Measurements from ENCODE around the gene DIP2C.

DNA sequence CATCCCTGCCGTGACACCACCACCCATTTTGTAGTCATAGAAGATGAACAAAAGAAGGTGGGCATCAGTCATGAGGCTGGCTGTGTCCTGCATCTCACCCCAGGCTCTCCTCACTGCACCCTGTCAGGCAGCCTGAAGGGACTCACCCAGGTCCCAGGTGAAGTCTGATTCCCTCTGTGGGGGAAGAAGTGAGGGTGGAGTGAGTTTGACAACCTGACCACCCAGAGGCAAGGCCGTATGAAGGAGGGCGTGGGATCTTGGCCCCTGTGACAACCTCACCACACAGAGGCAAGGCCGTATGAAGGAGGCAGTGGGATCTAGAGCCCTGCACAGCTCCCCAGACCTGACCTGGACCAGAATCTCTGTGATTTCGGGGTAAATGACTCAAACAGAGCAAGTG is 152.5 kb downstream of the DIP2C start:
- TF ChIP-seq, protein P1, sequence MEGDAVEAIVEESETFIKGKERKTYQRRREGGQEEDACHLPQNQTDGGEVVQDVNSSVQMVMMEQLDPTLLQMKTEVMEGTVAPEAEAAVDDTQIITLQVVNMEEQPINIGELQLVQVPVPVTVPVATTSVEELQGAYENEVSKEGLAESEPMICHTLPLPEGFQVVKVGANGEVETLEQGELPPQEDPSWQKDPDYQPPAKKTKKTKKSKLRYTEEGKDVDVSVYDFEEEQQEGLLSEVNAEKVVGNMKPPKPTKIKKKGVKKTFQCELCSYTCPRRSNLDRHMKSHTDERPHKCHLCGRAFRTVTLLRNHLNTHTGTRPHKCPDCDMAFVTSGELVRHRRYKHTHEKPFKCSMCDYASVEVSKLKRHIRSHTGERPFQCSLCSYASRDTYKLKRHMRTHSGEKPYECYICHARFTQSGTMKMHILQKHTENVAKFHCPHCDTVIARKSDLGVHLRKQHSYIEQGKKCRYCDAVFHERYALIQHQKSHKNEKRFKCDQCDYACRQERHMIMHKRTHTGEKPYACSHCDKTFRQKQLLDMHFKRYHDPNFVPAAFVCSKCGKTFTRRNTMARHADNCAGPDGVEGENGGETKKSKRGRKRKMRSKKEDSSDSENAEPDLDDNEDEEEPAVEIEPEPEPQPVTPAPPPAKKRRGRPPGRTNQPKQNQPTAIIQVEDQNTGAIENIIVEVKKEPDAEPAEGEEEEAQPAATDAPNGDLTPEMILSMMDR (IDR thresholded peaks at IDR 0.05): no peak
- no peak for TF ChIP-seq POLR2A (IDR thresholded peaks at IDR 0.05)
